Measurements from ENCODE around the gene APOBEC3A.

DNA sequence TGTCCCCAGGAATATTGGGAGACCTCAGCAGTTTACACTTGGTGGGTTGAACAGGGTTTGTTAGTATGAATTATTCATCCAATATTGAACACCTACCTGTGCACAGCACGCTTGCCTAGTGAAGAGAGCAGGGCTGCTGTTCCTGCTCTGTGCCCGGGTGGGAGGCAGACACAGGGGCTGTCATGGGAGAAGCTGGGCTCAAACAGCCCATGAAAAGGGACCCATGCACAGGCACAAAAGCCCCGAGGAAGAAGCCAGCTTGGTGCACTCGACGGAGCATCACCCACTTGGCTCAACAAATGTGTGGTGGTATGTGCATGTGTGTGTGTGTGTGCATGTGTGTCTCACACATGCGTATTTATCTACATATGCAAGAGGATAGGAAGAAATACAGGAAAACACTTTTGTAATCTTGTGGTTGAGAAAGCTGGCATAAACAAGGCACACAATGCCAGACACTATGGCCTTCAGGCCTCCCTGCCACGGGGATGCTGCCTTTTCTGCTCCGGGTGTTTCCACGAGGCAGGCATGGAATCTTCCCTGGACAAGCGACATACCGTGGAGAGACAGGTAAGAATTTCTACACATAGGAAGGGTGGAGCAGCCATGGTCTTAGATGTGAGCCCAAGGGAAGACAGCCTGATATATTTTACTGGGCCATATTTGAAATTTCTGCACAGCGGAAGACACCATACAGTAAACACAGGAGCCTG lies 5.0 kb upstream of the APOBEC3A start:
- no peak for TF ChIP-seq POLR2A (IDR thresholded peaks at IDR 0.05)
- TF ChIP-seq, protein P1, sequence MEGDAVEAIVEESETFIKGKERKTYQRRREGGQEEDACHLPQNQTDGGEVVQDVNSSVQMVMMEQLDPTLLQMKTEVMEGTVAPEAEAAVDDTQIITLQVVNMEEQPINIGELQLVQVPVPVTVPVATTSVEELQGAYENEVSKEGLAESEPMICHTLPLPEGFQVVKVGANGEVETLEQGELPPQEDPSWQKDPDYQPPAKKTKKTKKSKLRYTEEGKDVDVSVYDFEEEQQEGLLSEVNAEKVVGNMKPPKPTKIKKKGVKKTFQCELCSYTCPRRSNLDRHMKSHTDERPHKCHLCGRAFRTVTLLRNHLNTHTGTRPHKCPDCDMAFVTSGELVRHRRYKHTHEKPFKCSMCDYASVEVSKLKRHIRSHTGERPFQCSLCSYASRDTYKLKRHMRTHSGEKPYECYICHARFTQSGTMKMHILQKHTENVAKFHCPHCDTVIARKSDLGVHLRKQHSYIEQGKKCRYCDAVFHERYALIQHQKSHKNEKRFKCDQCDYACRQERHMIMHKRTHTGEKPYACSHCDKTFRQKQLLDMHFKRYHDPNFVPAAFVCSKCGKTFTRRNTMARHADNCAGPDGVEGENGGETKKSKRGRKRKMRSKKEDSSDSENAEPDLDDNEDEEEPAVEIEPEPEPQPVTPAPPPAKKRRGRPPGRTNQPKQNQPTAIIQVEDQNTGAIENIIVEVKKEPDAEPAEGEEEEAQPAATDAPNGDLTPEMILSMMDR (IDR thresholded peaks at IDR 0.05): no peak
- no peak for TF ChIP-seq EP300 (IDR thresholded peaks at IDR 0.05)
